Neural progenitor cell (in vitro differentiated cells): ENCODE results near the gene B4GALNT2.

ENCODE experiments used
- EZH2 ChIP-seq: fragments of 200-600 bp; sonication (generic); IDR thresholded peaks from 2 replicates; pipeline ENCODE4 v1.6.1; 2017; ENCODE audit warnings: antibody characterized with exemption, mild to moderate bottlenecking, moderate library complexity
- EZH2phosphoT487 ChIP-seq: fragments of 200-600 bp; sonication (generic); IDR thresholded peaks from 2 replicates; pipeline ENCODE4 v1.6.1; 2017; ENCODE audit warnings: antibody characterized with exemption
- TF ChIP-seq, protein P1 (sequence below): fragments of 200-600 bp; sonication (generic); IDR thresholded peaks from 2 replicates; pipeline ENCODE4 v1.5.1; 2017; ENCODE audit warnings: antibody characterized with exemption, mild to moderate bottlenecking

DNA sequence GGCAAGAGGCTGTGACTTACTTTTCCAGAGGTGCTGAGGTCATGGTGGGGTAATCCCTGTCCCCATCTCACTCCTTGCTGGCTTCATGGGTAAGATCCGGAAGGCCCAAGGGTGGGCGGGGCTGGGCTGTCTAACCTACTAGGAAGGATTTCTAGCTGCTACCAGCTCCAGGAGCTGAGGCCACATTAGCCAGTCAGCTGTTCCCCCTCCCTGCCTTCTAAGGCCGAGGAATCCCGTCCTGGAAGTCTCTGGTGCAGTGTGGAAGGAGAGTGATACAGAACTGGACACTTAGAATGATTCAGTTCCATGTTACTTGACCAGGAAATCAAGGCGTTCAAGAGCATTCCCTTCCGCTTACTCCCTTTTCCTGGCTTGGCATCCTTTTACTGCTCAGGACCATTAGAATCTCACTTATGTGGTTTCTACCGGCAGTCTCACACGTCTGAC lies 68.9 kb downstream of the B4GALNT2 start:
- TF ChIP-seq, protein P1, sequence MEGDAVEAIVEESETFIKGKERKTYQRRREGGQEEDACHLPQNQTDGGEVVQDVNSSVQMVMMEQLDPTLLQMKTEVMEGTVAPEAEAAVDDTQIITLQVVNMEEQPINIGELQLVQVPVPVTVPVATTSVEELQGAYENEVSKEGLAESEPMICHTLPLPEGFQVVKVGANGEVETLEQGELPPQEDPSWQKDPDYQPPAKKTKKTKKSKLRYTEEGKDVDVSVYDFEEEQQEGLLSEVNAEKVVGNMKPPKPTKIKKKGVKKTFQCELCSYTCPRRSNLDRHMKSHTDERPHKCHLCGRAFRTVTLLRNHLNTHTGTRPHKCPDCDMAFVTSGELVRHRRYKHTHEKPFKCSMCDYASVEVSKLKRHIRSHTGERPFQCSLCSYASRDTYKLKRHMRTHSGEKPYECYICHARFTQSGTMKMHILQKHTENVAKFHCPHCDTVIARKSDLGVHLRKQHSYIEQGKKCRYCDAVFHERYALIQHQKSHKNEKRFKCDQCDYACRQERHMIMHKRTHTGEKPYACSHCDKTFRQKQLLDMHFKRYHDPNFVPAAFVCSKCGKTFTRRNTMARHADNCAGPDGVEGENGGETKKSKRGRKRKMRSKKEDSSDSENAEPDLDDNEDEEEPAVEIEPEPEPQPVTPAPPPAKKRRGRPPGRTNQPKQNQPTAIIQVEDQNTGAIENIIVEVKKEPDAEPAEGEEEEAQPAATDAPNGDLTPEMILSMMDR, result no peak
- TF ChIP-seq EZH2 (no peak), EZH2phosphoT487 (no peak)
